HCT116 (cell line): ENCODE measurements around the gene MKI67. TPM values are rescaled to one million over a fixed set of nuclear protein-coding genes. Genes with fewer than 3 reads are reported as not detected.

Experiments
- ATAC-seq: fragments of 200-7000 bp; cut with Tn5 transposase; 2 replicates; pipeline ENCODE4 v1.9.1; 2020; ENCODE audit warnings: mild to moderate bottlenecking, moderate library complexity
- BruUV-seq: library from RNA; stranded (reverse); fragments of 400-500 nt; replicated peaks from 2 replicates; lab custom pipeline; 2021; lab: Mats Ljungman, UMichigan
- CTCF ChIA-PET: fragments of 300-600 bp; sonication (Branson Sonifier 250); formaldehyde crosslinking; loops from one replicate; lab custom pipeline; 2021; ENCODE audit warnings: antibody characterized with exemption; lab: Charles Lee
- POLR2A ChIA-PET: fragments of 300-600, 350-600 bp; sonication (Branson Sonifier 250); formaldehyde crosslinking; loops from one replicate; lab custom pipeline; 2021; ENCODE audit warnings: antibody characterized with exemption; lab: Charles Lee
- RAD21 ChIA-PET, 2 experiments: fragments of 300-600 bp; sonication (Branson Sonifier 250); formaldehyde crosslinking; loops; one replicate each; lab custom pipeline; 2023; ENCODE audit warnings: low total read pairs in 2 of 2; ENCODE audit not compliant: uncharacterized antibody in 2 of 2, unreplicated experiment in 2 of 2, low non-redundant PET in 1 of 2; lab: Charles Lee
- DNase-seq: peaks from one replicate; pipeline ENCODE4 v3.0.0-alpha.2; 2010; ENCODE audit warnings: low read depth, low spot score
- H2AFZ ChIP-seq: fragments of 200-600 bp; shearing (Covaris generic), sonication (generic); 2 replicates; pipeline ENCODE4 v1.6.1; 2017; ENCODE audit warnings: low read depth, mixed run types, mixed read lengths, antibody characterized with exemption, low read length; ENCODE audit not compliant: poor library complexity, severe bottlenecking
- H3K27ac ChIP-seq: 2 replicates; pipeline ENCODE4 v1.5.1; 2012; ENCODE audit warnings: low read depth, low read length
- H3K27me3 ChIP-seq: fragments of 200-600 bp; sonication (generic); 2 replicates; pipeline ENCODE4 v1.6.1; 2016; ENCODE audit warnings: mixed run types, low read length, mixed read lengths; ENCODE audit not compliant: insufficient read depth
- H3K36me3 ChIP-seq, 2 experiments: fragments of 200-500 bp in 1 of 2; fragments of 200-600 bp in 1 of 2; sonication (Bioruptor generic) in 1 of 2; sonication (generic) in 1 of 2; 2 replicates each; pipeline versions ENCODE4 v1.5.1 to v1.6.1; 2014 to 2016; ENCODE audit warnings: low read length in 2 of 2, inconsistent platforms in 1 of 2, mixed read lengths in 1 of 2, mixed run types in 1 of 2; ENCODE audit not compliant: insufficient read depth in 2 of 2, control insufficient read depth in 1 of 2
- H3K4me1 ChIP-seq, 2 experiments: fragments of 200-600 bp in 1 of 2; sonication (generic) in 1 of 2; 2 replicates each; pipeline versions ENCODE4 v1.5.1 to v1.6.1; 2012 to 2017; ENCODE audit warnings: low read length in 2 of 2, inconsistent platforms in 1 of 2, mild to moderate bottlenecking in 1 of 2, mixed read lengths in 1 of 2, mixed run types in 1 of 2, moderate library complexity in 1 of 2; ENCODE audit not compliant: insufficient read depth in 2 of 2, control insufficient read depth in 1 of 2
- H3K4me2 ChIP-seq: fragments of 200-600 bp; sonication (generic); 2 replicates; pipeline ENCODE4 v1.6.1; 2017; ENCODE audit warnings: mixed run types, low read length, mixed read lengths
- H3K4me3 ChIP-seq, 2 experiments: fragments of 200-600 bp in 1 of 2; sonication (generic) in 1 of 2; replicated peaks in 1 of 2; 2 replicates each; pipeline ENCODE4 v1.5.1; 2011 to 2016; ENCODE audit warnings: low read length in 2 of 2, control low read depth in 1 of 2, low read depth in 1 of 2, mild to moderate bottlenecking in 1 of 2, mixed read lengths in 1 of 2, mixed run types in 1 of 2
- H3K79me2 ChIP-seq: fragments of 200-600 bp; sonication (generic); 2 replicates; pipeline ENCODE4 v1.6.1; 2017; ENCODE audit warnings: mild to moderate bottlenecking, mixed run types, low read length, moderate library complexity, mixed read lengths; ENCODE audit not compliant: insufficient read depth
- H3K9ac ChIP-seq: fragments of 200-600 bp; sonication (generic); 2 replicates; pipeline ENCODE4 v1.6.1; 2016; ENCODE audit warnings: low read length, mixed read lengths
- H3K9me2 ChIP-seq: fragments of 200-600 bp; sonication (generic), shearing (Covaris generic); 2 replicates; pipeline ENCODE4 v1.6.1; 2017; ENCODE audit warnings: mixed run types, mild to moderate bottlenecking, moderate library complexity; ENCODE audit not compliant: insufficient read depth
- H3K9me3 ChIP-seq, 2 experiments: fragments of 200-500 bp in 1 of 2; fragments of 200-600 bp in 1 of 2; sonication (Bioruptor generic) in 1 of 2; sonication (generic) in 1 of 2; 2 replicates each; pipeline ENCODE4 v1.6.1; 2014 to 2017; ENCODE audit warnings: low read length in 2 of 2, mixed read lengths in 2 of 2, inconsistent platforms in 1 of 2, low read depth in 1 of 2, mild to moderate bottlenecking in 1 of 2, mixed run types in 1 of 2, moderate library complexity in 1 of 2; ENCODE audit not compliant: control insufficient read depth in 1 of 2, insufficient read depth in 1 of 2
- H4K20me1 ChIP-seq: fragments of 200-600 bp; sonication (generic), shearing (Covaris generic); 2 replicates; pipeline ENCODE4 v1.6.1; 2017; ENCODE audit warnings: mixed run types, mild to moderate bottlenecking, moderate library complexity; ENCODE audit not compliant: insufficient read depth
- CEBPB ChIP-seq: IDR thresholded peaks from 2 replicates; pipeline ENCODE4 v1.6.1; 2012; ENCODE audit warnings: low read depth
- ELF1 ChIP-seq: IDR thresholded peaks from 2 replicates; pipeline ENCODE4 v1.6.1; 2012; ENCODE audit warnings: low read depth, borderline replicate concordance
- EZH2phosphoT487 ChIP-seq: fragments of 200-600 bp; IDR thresholded peaks from 2 replicates; pipeline ENCODE4 v1.6.1; 2018; ENCODE audit warnings: antibody characterized with exemption, borderline replicate concordance
- FOSL1 ChIP-seq: IDR thresholded peaks from 2 replicates; pipeline ENCODE4 v1.6.1; 2012; ENCODE audit warnings: low read depth
- JUND ChIP-seq: IDR thresholded peaks from 2 replicates; pipeline ENCODE4 v1.6.1; 2012
- MAX ChIP-seq: IDR thresholded peaks from 2 replicates; pipeline ENCODE4 v1.6.1; 2012
- POLR2AphosphoS5 ChIP-seq: IDR thresholded peaks from 2 replicates; pipeline ENCODE4 v1.6.1; 2011; ENCODE audit warnings: mild to moderate bottlenecking, low read depth, low read length, moderate library complexity
- SRF ChIP-seq: IDR thresholded peaks from 2 replicates; pipeline ENCODE4 v1.6.1; 2012; ENCODE audit warnings: low read depth
- TCF7L2 ChIP-seq: IDR thresholded peaks from 2 replicates; pipeline ENCODE4 v1.7.0; 2011; ENCODE audit warnings: borderline replicate concordance, inconsistent platforms; ENCODE audit not compliant: insufficient read depth, insufficient read length; ENCODE audit errors: extremely low read depth
- ZFX ChIP-seq: fragments of 450-650 bp; IDR thresholded peaks from 2 replicates; pipeline ENCODE4 v1.6.1; 2017
- intact Hi-C: fragments of 100-400 bp; cut with micrococcal nuclease; formaldehyde crosslinking; loops from 2 replicates; pipeline ENCODE4 v1.10.0; 2022
- total RNA-seq: library from RNA; stranded (reverse); gene quantifications from one replicate; pipeline ENCODE4 v1.2.1, GENCODE V29; 2021; ENCODE audit not compliant: unreplicated experiment
- TF ChIP-seq, protein P1 (sequence below): IDR thresholded peaks from 2 replicates; pipeline ENCODE4 v1.6.1; 2012

The MKI67 gene
- total RNA-seq, 1 experiment from 2014 or later = 202 TPM

DNA sequence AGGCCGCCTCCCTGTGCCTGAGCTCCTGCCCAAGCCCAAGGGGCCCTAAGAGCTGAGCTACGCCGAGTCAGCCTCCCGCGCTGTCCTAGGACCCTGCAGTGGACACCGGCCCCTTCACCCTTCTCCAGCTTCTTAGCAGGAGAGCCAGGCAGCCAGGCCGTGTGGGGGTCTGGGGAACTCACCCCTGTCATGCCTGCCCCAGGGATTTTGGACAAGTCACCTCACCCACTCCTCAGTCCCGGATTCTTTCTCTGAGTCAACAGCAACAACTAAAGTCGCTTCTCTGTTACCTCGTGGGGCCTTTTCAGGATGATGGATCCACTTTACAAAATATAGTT lies 79.3 kb downstream of the MKI67 start:
- Histone ChIP-seq H2AFZ (no peak overlapping the region), H3K4me3 (peak overlapping the region; percentile 43 to 52), H3K9me3 (no peaks in the 10 kb centered on the region), H4K20me1 (no peaks in the 10 kb centered on the region), H3K79me2 (no peaks in the 10 kb centered on the region), H3K36me3 (no peaks in the 10 kb centered on the region), H3K9me2 (no peaks in the 10 kb centered on the region), H3K4me1 (peaks cover 10 to 23% of the 10 kb centered on the region in 2 experiments; a peak in 3 of 4 replicates), H3K27me3 (no peaks in the 10 kb centered on the region), H3K27ac (peak overlapping the region; percentile 34; the same call in 1 of the 2 replicates), H3K9ac (peak overlapping the region; percentile 57), H3K4me2 (peak overlapping the region; percentile 77)
- DNase-seq = no peak
- BruUV-seq = no TSS peak
- ChIA-PET POLR2A (interaction anchor here (0.7 to 1.6 kb wide), 4 partner anchors 11 to 48 kb away, joined by 3 to 6 read pairs (median 4); no protein-coding TSS in a partner anchor), CTCF (interaction anchor here (1.1 to 3.2 kb wide), 7 partner anchors 10 to 193 kb away, joined by 3 to 35 read pairs (median 4); no protein-coding TSS in a partner anchor), RAD21 (interaction anchor here in 1 of 2 experiments (0.9 kb wide), 1 partner anchor 22 kb away, joined by 3 read pairs; no protein-coding TSS in a partner anchor)
- TF ChIP-seq ZFX = no peak
- no peak for TF ChIP-seq CEBPB
- no peak for TF ChIP-seq SRF
- TF ChIP-seq, protein P1, sequence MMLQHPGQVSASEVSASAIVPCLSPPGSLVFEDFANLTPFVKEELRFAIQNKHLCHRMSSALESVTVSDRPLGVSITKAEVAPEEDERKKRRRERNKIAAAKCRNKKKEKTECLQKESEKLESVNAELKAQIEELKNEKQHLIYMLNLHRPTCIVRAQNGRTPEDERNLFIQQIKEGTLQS = no peak
- TF ChIP-seq TCF7L2 = no peak
- no peak for TF ChIP-seq EZH2phosphoT487
- no peak for TF ChIP-seq ELF1
- no peak for TF ChIP-seq MAX
- TF ChIP-seq FOSL1 = no peak
- no peak for TF ChIP-seq JUND
- TF ChIP-seq POLR2AphosphoS5 = no peak
- intact Hi-C loops = no loop called here
- peak; percentile 26 for ATAC-seq

Other genes starting within 250 kb of the MKI67 start
- 0.39 TPM for gene CLRN3, start 233.5 kb downstream of the MKI67 start, total RNA-seq
- gene PTPRE, start 219.3 kb downstream of the MKI67 start, total RNA-seq = 12.3 TPM